Measurements from ENCODE around the gene SH3BGR. TPM values are rescaled to one million over a fixed set of nuclear protein-coding genes. Genes with fewer than 3 reads are reported as not detected.

Gene SH3BGR
- total RNA-seq, 1 donor from 2014 or later = 2.2 TPM

DNA sequence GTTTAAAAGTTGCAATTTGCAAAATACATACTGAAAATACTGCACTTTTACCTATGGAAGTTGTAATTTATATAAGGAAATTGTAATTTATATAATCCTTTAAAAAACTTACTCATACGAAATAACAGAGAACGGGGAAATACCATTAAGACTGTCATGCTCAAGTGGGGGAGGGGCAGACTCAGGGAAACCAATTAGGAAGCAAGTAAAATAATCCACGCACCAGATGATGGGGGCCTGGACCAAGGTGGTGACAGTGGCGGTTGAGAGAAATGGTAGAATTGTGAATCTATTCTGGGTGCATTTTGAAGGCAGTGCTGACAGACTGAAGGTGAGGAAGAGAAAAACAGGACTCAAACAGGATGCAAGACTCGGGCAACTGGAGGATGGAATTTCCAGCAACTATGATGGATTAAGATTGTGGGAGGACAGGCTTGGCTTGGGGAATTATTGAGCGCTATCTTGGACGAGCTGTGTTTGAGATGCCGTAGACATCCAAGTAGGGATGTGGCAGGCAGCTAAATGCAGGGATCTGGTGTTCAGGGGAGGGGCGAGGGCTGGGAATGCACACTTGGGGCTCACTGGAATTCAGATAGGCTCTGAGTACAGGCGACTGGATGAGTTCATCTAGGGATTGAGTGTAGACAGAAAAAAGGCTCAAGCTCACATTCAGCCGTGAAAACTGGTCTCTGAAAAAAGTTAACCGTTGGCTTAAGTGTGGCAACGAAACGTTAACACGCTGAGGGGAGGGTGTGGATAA, 7.2 kb upstream of the SH3BGR start:
- Mint-ChIP-seq H3K4me3 (peak overlapping the region; percentile 97), H3K27me3 (peaks cover 4% of the 10 kb centered on the region), H3K36me3 (no peaks in the 10 kb centered on the region), H3K27ac (peak overlapping the region; percentile 95), H3K4me1 (ENCODE audit: unreplicated experiment) (peaks cover 17% of the 10 kb centered on the region), H3K9me3 (no peaks in the 10 kb centered on the region)
- TF ChIP-seq, protein P1, sequence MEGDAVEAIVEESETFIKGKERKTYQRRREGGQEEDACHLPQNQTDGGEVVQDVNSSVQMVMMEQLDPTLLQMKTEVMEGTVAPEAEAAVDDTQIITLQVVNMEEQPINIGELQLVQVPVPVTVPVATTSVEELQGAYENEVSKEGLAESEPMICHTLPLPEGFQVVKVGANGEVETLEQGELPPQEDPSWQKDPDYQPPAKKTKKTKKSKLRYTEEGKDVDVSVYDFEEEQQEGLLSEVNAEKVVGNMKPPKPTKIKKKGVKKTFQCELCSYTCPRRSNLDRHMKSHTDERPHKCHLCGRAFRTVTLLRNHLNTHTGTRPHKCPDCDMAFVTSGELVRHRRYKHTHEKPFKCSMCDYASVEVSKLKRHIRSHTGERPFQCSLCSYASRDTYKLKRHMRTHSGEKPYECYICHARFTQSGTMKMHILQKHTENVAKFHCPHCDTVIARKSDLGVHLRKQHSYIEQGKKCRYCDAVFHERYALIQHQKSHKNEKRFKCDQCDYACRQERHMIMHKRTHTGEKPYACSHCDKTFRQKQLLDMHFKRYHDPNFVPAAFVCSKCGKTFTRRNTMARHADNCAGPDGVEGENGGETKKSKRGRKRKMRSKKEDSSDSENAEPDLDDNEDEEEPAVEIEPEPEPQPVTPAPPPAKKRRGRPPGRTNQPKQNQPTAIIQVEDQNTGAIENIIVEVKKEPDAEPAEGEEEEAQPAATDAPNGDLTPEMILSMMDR (conservative IDR thresholded peaks at IDR 0.05) = no peak
- DNase-seq (ENCODE audit: extremely low spot score, unreplicated experiment) = no peak

DNA sequence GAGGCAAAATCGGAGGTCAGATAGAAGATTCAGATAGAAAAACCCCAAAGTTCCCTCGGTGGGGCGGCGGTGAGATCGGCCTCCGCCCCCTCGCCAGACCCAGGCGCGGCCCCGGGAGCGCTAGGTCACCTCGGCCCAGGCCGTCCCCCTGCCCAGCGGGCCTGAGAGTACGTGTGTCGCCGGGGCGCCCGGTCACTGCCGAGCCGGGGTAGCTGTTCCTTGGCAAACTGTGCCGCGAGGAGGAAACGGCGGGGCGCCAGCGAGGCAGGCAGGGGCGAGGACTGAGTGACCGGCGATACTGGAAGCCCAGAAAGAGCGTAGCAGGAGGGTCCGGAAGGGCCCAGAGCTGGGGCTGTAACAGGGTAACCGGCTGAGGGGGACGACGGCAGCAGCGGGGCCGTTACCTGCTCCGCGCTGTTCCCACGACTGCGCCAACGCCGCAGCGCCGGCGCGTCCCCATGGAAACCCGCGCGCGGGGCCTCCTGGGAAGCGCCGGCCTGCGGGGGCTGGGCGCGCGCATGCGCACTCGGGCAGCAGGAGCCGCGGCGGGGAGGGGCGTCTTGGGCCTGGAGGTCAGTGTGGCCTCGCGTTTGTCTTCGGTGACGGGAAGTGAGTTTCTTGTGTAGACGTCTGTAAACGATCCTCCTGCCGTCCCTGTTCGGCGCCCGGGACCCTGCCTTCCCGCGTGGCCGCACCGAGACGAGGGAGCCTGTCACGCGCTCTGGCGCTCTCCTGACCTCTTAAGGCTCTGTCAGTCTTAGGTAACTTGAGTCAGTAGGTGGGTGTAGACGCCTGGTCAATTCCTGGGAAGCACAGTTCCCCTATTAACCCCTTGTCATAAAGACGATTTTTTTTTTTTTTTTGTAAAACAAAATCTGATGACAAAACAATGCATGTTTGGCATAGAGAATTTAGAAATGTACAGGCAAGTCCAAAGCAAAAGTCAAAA, 6.2 kb upstream of the SH3BGR start, which contains the start of gene LCA5L:
Gene LCA5L (minus strand): TSS at position 458 of the 949 bp plus-strand sequence. CDS start 17,285 bp downstream, outside the sequence.
- H3K27me3 Mint-ChIP-seq = peaks cover 4% of the 10 kb centered on the region
- no peaks in the 10 kb centered on the region for H3K36me3 Mint-ChIP-seq
- peak within 1 kb of the TSS; percentile 97 for H3K4me3 Mint-ChIP-seq
- peak; percentile 96 for DNase-seq (ENCODE audit: extremely low spot score, unreplicated experiment)
- TF ChIP-seq, protein P1 (conservative IDR thresholded peaks at IDR 0.05) = peak; percentile 19
- H3K27ac Mint-ChIP-seq = peak within 1 kb of the TSS; percentile 95
- H3K9me3 Mint-ChIP-seq = no peaks in the 10 kb centered on the region
- peaks cover 17% of the 10 kb centered on the region for H3K4me1 Mint-ChIP-seq (ENCODE audit: unreplicated experiment)

DNA sequence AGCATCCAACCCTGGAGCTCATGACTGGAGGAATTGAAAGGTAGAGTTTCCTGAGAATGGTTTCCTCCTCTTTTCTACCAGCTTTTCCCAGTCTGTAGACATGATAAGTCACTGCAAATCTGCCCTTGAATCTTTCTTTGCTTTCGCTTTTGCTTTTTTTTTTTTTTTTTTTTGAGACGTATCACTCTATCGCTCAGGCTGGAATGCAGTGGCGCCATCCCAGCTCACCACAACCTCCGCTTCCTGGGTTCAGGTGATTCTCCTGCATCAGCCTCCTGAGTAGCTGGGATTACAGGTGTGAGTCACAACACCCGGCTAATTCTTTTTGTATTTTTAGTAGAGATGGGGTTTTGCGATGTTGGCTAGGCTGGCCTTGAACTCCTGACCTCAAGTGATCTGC, 4.5 kb upstream of the SH3BGR start:
- Mint-ChIP-seq H3K27ac (no peak overlapping the region), H3K4me1 (ENCODE audit: unreplicated experiment) (peaks cover 21% of the 10 kb centered on the region), H3K4me3 (peak overlapping the region; percentile 71), H3K27me3 (peaks cover 4% of the 10 kb centered on the region), H3K36me3 (no peaks in the 10 kb centered on the region), H3K9me3 (no peaks in the 10 kb centered on the region)
- no peak for DNase-seq (ENCODE audit: extremely low spot score, unreplicated experiment)
- TF ChIP-seq, protein P1 (conservative IDR thresholded peaks at IDR 0.05) = no peak

DNA sequence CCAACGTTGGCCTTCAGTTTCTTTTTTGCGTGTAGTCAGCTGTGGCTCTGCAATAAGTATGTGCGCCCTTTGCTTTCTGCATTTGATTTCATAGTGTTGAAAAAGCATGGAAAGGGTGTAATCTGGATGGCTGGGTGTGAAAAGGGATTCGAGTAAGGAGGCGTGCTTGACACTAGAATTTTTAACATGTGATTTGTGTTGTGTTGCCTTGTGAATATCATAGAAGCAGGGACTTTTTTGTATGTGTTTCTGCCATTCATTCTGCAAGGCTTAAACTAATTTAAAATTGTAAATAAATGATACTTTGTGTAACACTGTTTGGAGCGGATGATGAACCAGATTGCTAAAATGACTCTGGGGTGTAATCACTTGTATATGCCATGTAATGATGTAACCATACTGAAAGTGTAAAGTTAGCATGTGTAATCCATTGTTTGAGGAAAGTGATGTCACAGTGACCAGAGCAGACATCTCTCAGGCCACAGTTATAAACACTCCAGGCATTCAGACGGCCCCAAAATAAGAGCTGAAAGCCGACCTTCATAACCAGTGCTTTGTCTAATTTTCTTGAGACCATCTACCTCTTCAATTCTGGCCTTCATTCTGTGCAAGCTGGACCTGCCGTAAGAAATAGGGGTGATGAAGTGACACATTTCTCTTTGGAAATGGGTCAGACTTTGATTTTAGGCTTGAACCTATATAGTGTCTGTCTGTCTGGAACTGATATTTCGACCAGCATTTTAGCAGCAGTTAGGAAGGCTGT, 618 bp downstream of the SH3BGR start:
- H3K27me3 Mint-ChIP-seq = no peaks in the 10 kb centered on the region
- no peaks in the 10 kb centered on the region for H3K36me3 Mint-ChIP-seq
- H3K27ac Mint-ChIP-seq = no peak overlapping the region
- TF ChIP-seq, protein P1 (conservative IDR thresholded peaks at IDR 0.05) = no peak
- DNase-seq (ENCODE audit: extremely low spot score, unreplicated experiment) = no peak
- no peaks in the 10 kb centered on the region for H3K9me3 Mint-ChIP-seq
- H3K4me3 Mint-ChIP-seq = no peak overlapping the region
- H3K4me1 Mint-ChIP-seq (ENCODE audit: unreplicated experiment) = peaks cover 14% of the 10 kb centered on the region

DNA sequence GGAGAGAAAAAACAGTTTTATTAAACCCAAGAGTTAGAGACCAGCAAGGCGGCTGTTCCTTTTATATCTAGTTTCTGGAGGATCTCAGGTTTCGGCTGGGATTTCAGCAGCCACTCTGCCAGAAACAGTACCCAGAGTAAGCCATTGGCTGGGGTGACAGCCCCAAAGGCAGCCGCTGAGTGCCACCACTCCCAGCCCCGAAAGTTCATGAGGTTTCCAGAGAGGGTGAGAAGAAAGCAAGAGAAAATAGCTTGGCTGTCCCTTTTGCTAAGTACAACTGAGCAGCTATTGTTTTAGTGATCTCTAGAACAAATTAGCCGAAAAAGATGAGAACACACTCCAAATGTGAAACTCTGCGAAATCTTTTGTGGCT, 1.2 kb downstream of the SH3BGR start:
- Mint-ChIP-seq H3K9me3 (no peaks in the 10 kb centered on the region), H3K4me3 (no peak overlapping the region), H3K36me3 (no peaks in the 10 kb centered on the region), H3K27me3 (no peaks in the 10 kb centered on the region), H3K4me1 (ENCODE audit: unreplicated experiment) (peaks cover 14% of the 10 kb centered on the region), H3K27ac (no peak overlapping the region)
- DNase-seq (ENCODE audit: extremely low spot score, unreplicated experiment) = no peak
- TF ChIP-seq, protein P1 (conservative IDR thresholded peaks at IDR 0.05) = no peak
